Measurements from ENCODE around the gene PSG7.

- TF ChIP-seq GATA2 (IDR thresholded peaks at IDR 0.05; ENCODE audit: low read depth, low read length) (no peak), GATA3 (IDR thresholded peaks at IDR 0.05; ENCODE audit: low read depth, low read length) (no peak)
Observed at GRCh38 chr19:42879613-42880012, 57.4 kb downstream of the PSG7 start, which contains the start of gene PSG1.
